ENCODE results near the gene TUBB6. TPM values are rescaled to one million over a fixed set of nuclear protein-coding genes. Genes with fewer than 3 reads are reported as not detected.

The TUBB6 gene
- polyA plus RNA-seq, 4 donors = 61.8 to 85.8 (median 65.9) TPM

DNA sequence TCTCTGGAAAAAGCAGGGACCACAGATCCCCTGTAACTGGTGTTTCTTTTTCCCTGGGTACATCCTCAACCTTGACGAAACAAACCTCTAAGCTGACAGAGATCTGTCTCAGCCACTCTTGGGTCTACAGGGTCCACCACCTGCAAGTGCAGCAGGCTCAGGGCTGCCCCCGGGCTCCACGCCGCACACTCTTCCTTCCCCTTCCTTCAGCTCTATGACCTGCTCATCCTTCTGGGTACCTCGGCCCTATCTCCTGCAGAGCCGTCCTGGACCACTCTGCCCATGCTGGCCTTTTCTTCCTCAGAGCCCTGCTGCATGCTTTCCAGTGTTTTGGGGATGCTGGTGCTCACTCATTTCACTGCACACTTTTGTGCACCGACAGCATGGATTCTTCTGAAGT, 27.5 kb downstream of the TUBB6 start:
- no peak for DNase-seq (ENCODE audit: low read depth in 4 of 4, low spot score in 2 of 4)

- no peak for DNase-seq (ENCODE audit: low read depth in 4 of 4, low spot score in 2 of 4)
Observed at GRCh38 chr18:12336171-12336613, 28.2 kb downstream of the TUBB6 start.

DNA sequence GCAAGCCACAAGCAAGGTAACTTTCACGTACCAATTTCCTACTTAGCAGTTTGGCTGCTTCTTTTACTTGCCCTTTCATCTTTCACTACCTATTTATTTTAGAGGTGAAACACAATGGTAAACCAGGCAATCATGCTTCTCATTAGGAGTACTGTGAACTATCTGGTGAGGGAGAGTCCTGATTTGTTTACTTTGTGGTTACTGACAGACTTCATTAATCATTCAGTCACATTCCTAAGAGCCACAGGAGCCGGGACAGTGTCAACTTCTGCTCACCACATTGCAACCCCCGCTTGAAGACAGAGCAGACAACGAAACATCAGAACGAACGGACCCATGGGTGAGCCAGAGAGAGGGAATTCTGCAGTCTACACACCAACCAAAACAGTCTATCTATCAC, 28.8 kb downstream of the TUBB6 start:
- DNase-seq (ENCODE audit: low read depth in 4 of 4, low spot score in 2 of 4) = no peak

- DNase-seq (ENCODE audit: low read depth in 4 of 4, low spot score in 2 of 4) = no peak
Observed at GRCh38 chr18:12338382-12338781, 30.3 kb downstream of the TUBB6 start.

DNA sequence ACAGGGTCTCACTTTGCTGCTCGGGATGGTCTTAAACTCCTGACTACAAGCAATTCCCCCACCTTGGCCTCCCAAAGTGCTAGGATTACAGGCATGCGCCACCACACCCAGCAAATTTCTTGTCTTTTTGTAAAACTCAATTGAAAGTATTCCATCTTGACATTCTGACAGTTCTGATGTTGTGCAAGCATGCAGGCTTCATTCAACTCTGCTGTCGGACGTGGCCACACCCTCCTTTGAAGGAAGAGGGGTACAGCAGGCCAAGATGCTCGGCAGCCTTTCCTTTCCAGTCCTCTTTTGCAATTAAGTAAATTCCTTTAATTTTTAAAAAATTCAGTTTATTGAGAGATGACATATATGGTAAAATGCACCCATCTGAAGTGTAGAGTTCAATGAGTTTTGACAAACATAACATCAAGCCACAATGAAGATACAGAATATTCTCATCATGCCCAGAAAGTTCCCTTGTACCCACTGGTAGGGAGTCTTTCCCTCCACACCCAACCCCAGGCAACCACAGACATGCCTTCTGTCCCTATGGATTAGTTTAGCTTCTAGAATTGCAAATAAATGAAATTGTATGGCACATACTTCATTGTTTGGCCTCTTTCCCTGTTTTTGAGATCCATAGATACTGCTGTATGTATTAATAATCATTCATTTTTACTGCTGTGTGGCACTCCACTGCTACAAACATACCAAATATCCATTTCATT, 33.1 kb downstream of the TUBB6 start:
- DNase-seq (ENCODE audit: low read depth in 4 of 4, low spot score in 2 of 4) = no peak

DNA sequence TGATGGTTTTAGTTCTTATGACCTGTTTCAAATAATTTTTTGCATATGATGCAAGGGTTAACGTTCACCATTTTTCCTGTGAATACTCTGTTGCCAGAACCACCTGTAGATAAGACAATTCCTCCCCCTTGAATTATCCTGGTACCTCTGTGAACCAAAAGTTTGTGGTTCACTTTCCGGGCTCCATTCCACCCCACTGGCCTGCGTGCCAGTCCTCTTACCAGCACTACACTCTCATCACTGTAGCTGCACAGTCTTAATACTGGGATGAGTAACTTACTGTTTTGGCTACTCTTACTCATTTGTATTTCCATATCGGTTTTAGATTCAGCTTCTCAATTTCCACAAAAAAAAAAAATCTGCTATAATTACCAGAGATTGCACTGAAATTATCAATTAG, 34.6 kb downstream of the TUBB6 start:
- DNase-seq (ENCODE audit: low read depth in 4 of 4, low spot score in 2 of 4) = no peak

- DNase-seq (ENCODE audit: low read depth in 4 of 4, low spot score in 2 of 4) = no peak
Observed at GRCh38 chr18:12345491-12346239, 37.6 kb downstream of the TUBB6 start.

DNA sequence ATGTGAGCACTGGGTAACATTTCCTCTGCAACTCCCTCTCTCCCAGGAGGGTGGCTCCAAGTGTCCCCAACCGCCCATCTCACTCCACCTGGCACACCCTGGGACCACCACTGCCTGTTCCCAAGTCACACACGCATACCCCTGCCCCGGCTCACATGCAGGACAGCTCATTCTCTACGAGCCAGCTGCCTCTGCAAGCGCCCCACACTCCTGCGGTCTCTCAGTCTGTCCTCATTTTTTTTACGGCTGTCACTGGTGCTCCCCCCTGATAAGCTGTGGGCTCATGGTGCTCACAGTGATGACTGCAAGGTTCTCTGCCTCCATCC, 38.2 kb downstream of the TUBB6 start:
- DNase-seq (ENCODE audit: low read depth in 4 of 4, low spot score in 2 of 4) = no peak

DNA sequence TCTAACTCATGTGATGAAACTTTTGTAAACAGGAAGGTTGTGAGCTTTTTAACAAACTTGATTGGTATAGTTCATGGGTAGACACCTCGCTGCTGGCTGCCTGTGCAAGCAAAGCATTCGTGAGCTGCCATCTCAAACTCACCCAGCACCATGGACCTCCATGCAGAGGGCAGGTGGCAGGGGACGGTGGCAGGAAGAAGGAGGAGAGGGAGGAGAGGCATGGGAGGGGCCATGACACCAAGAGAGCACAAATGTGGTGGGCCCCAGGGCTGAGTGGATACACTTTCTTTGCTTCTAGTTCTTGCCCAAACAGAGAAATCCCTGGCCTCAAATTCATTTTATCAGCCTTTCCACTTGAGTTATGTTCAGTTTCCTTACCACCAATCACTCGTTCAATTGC, 39.9 kb downstream of the TUBB6 start:
- DNase-seq (ENCODE audit: low read depth in 4 of 4, low spot score in 2 of 4) = no peak

GRCh38 chr18:12352188-12352587, 44.1 kb downstream of the TUBB6 start:
- DNase-seq (ENCODE audit: low read depth in 4 of 4, low spot score in 2 of 4) = no peak

DNA sequence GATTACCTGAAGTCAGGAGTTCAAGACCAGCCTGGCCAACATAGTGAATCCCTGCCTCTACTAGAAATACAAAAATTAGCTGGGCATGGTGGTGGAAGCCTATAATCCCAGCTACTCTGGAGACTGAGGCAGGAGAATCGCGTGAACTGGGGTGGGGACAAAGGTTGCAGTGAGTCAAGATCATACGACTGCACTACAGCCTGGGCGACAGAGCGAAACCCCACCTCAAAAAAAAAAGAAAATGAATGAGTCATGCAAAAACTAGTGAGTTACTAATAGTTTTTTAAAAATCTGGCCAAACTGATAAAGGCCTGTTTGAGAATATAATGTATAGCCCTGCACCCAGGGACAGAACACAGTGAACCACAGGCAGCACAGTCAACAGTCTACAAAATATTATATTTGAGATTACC, 51.5 kb downstream of the TUBB6 start:
- DNase-seq (ENCODE audit: low read depth in 4 of 4, low spot score in 2 of 4) = no peak

GRCh38 chr18:12361770-12362378, 53.8 kb downstream of the TUBB6 start:
- no peak for DNase-seq (ENCODE audit: low read depth in 4 of 4, low spot score in 2 of 4)

- DNase-seq (ENCODE audit: low read depth in 4 of 4, low spot score in 2 of 4) = no peak
Observed at GRCh38 chr18:12362473-12363174, 54.6 kb downstream of the TUBB6 start.

GRCh38 chr18:12366379-12366778, 58.3 kb downstream of the TUBB6 start:
- no peak for DNase-seq (ENCODE audit: low read depth in 4 of 4, low spot score in 2 of 4)

DNA sequence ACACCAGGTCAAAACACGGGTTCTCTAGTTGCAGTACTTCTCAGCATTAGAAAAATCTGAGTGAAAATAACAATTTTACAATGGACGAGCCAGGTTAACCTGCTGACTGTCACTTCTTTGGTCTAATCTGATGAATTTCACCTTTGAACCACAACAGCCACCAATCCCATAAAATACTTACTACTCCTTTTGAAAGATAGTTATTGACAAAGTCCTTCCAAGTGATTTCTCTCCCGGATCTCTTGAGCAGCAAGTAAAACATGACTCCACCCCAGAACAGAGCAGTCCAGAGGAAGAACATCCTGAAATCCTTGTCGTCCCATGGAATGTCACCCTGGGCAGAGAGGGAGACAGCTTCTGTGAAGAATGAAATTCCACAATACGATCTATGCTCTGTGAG, 58.7 kb downstream of the TUBB6 start:
- DNase-seq (ENCODE audit: low read depth in 4 of 4, low spot score in 2 of 4) = no peak

GRCh38 chr18:12369211-12369610, 61.2 kb downstream of the TUBB6 start:
- no peak for DNase-seq (ENCODE audit: low read depth in 4 of 4, low spot score in 2 of 4)

DNA sequence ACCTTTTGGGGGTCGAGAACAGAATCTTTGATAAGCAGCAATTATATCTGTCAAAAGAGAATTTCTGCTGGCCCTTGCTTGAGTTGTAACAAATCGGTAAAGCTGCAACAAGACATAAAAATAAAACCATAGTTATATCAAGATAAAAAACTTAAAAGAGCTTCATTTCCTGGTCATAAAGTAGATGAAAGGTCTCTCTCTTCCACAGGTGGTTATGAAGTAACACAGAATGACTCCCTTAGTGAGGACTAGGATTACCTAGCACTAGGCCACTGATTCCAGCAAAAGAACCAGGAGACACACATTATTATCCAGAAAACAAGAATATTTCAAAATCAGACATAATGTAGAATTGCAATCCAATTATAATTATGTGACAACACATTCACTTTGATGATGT, 63.5 kb downstream of the TUBB6 start:
- no peak for DNase-seq (ENCODE audit: low read depth in 4 of 4, low spot score in 2 of 4)

- DNase-seq (ENCODE audit: low read depth in 4 of 4, low spot score in 2 of 4) = no peak
Observed at GRCh38 chr18:12372406-12372805, 64.4 kb downstream of the TUBB6 start.

GRCh38 chr18:12373116-12373770, 65.2 kb downstream of the TUBB6 start:
- no peak for DNase-seq (ENCODE audit: low read depth in 4 of 4, low spot score in 2 of 4)

DNA sequence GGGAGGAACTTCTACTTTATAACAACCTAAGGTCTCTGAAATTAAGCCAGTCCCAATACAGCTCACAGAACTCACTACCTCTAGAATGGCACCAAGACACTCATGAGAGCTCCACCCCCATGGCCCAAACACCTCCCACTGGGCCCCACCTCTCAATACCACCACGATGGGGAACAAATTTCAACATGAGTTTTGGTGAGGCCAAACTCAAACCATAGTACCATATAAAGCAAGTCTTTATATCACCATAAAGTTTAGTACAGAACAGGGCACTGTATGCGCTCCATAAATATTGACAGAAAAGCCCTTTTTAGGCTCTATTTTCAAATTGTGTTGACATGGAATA, 65.7 kb downstream of the TUBB6 start:
- DNase-seq (ENCODE audit: low read depth in 4 of 4, low spot score in 2 of 4) = no peak

GRCh38 chr18:12374401-12374800, 66.4 kb downstream of the TUBB6 start:
- no peak for DNase-seq (ENCODE audit: low read depth in 4 of 4, low spot score in 2 of 4)

Measured in left renal cortex interstitium (tissue), 4 donors.